GM21825 (cell line): ENCODE results near the gene ASNS.
"Not testable (repeated sequence)": the region's sequence is repeated elsewhere in the genome, so short reads cannot be mapped to it uniquely, and the experiment has no call there.

Source experiments
- ATAC-seq: cut with Tn5 transposase; IDR thresholded peaks from one replicate; pipeline ENCODE4 v1.9.1; 2021; ENCODE audit warnings: mild to moderate bottlenecking, moderate library complexity; ENCODE audit not compliant: unreplicated experiment

ASNS gene

GRCh38 chr7:97872025-97872669 is at the start of gene ASNS:
Gene ASNS (minus strand): TSS chr7:97872408. CDS start chr7:97869156, 3,252 bp downstream.
- peak; percentile 99 for ATAC-seq

GRCh38 chr7:97921254-97921653 is 49.0 kb upstream of the ASNS start:
- not testable (repeated sequence) for ATAC-seq

- ATAC-seq = not testable (repeated sequence)
Measured at GRCh38 chr7:97915267-97915666, 43.1 kb upstream of the ASNS start.

- not testable (repeated sequence) for ATAC-seq
Measured at GRCh38 chr7:97912294-97912693, 40.1 kb upstream of the ASNS start.

GRCh38 chr7:97896893-97897292 is 24.7 kb upstream of the ASNS start:
- not testable (repeated sequence) for ATAC-seq

- ATAC-seq = not testable (repeated sequence)
Measured at GRCh38 chr7:97891721-97892120, 19.5 kb upstream of the ASNS start.

GRCh38 chr7:97879527-97879926 is 7.3 kb upstream of the ASNS start:
- ATAC-seq = not testable (repeated sequence)

- ATAC-seq = not testable (repeated sequence)
Measured at GRCh38 chr7:97874894-97875293, 2.7 kb upstream of the ASNS start.

- ATAC-seq = no peak
Measured at GRCh38 chr7:97873606-97874005, 1.4 kb upstream of the ASNS start.

- peak; percentile 17 for ATAC-seq
Measured at GRCh38 chr7:97871659-97872024, 566 bp downstream of the ASNS start.

- ATAC-seq = no peak
Measured at GRCh38 chr7:97868788-97869187, 3.4 kb downstream of the ASNS start.

- ATAC-seq = no peak
Measured at GRCh38 chr7:97868314-97868713, 3.9 kb downstream of the ASNS start.

- ATAC-seq = no peak
Measured at GRCh38 chr7:97865104-97865503, 7.1 kb downstream of the ASNS start.

GRCh38 chr7:97859606-97860204 is 12.5 kb downstream of the ASNS start:
- ATAC-seq = no peak

GRCh38 chr7:97858221-97858620 is 14.0 kb downstream of the ASNS start:
- no peak for ATAC-seq

- no peak for ATAC-seq
Measured at GRCh38 chr7:97857544-97857943, 14.7 kb downstream of the ASNS start.

GRCh38 chr7:97851683-97852082 is 20.5 kb downstream of the ASNS start:
- ATAC-seq = no peak

- not testable (repeated sequence) for ATAC-seq
Measured at GRCh38 chr7:97850262-97851031, 21.8 kb downstream of the ASNS start.

GRCh38 chr7:97847791-97848190 is 24.4 kb downstream of the ASNS start:
- no peak for ATAC-seq

GRCh38 chr7:97846945-97847344 is 25.3 kb downstream of the ASNS start:
- ATAC-seq = no peak

GRCh38 chr7:97845622-97846203 is 26.5 kb downstream of the ASNS start:
- ATAC-seq = no peak

- no peak for ATAC-seq
Measured at GRCh38 chr7:97844036-97844435, 28.2 kb downstream of the ASNS start.
